Stimulated activated CD8-positive, alpha-beta memory T cell treated with anti-CD3 and anti-CD28 coated beads, Interleukin-12 subunit alpha, Interleukin-12 subunit beta, amount 100 ng/mL, for 24 hours (primary cell): Measurements from ENCODE around the gene ELOF1.
"Not testable (repeated sequence)": the region's sequence is repeated elsewhere in the genome, so short reads cannot be mapped to it uniquely, and the experiment has no call there.

Experiments
- DNase-seq: peaks from one replicate; pipeline ENCODE4 v3.0.0-alpha.2; 2020; ENCODE audit errors: extremely low read depth

ELOF1 gene

GRCh38 chr19:11570039-11570462, 11.0 kb upstream of the ELOF1 start:
- no peak for DNase-seq

- DNase-seq: no peak
Measured at GRCh38 chr19:11566164-11566563, 7.1 kb upstream of the ELOF1 start.

- DNase-seq: not testable (repeated sequence)
Measured at GRCh38 chr19:11565649-11565980, 6.6 kb upstream of the ELOF1 start.

- DNase-seq: not testable (repeated sequence)
Measured at GRCh38 chr19:11564082-11564807, 5.2 kb upstream of the ELOF1 start.

GRCh38 chr19:11563532-11563931, 4.5 kb upstream of the ELOF1 start:
- no peak for DNase-seq

GRCh38 chr19:11560404-11561051, 1.5 kb upstream of the ELOF1 start:
- DNase-seq: no peak

GRCh38 chr19:11556634-11557420, 2.2 kb downstream of the ELOF1 start:
- no peak for DNase-seq

GRCh38 chr19:11555246-11555645, 3.8 kb downstream of the ELOF1 start:
- DNase-seq: no peak

- no peak for DNase-seq
Measured at GRCh38 chr19:11554160-11554559, 4.9 kb downstream of the ELOF1 start.

- DNase-seq: no peak
Measured at GRCh38 chr19:11552666-11553372, 6.2 kb downstream of the ELOF1 start.

GRCh38 chr19:11551603-11552235, 7.3 kb downstream of the ELOF1 start:
- no peak for DNase-seq

GRCh38 chr19:11550265-11550664, 8.8 kb downstream of the ELOF1 start:
- no peak for DNase-seq

GRCh38 chr19:11549386-11549953, 9.6 kb downstream of the ELOF1 start:
- DNase-seq: no peak

- DNase-seq: no peak
Measured at GRCh38 chr19:11547929-11548700, 10.9 kb downstream of the ELOF1 start.

- DNase-seq: no peak
Measured at GRCh38 chr19:11541238-11541637, 17.8 kb downstream of the ELOF1 start.

- DNase-seq: no peak
Measured at GRCh38 chr19:11540645-11541044, 18.4 kb downstream of the ELOF1 start.

- no peak for DNase-seq
Measured at GRCh38 chr19:11539495-11540365, 19.3 kb downstream of the ELOF1 start.

GRCh38 chr19:11538232-11539036, 20.6 kb downstream of the ELOF1 start, which contains the start of gene CNN1:
CNN1 (plus strand) TSS chr19:11538851; CDS start chr19:11538928, 77 bp downstream.
- no peak for DNase-seq
